NCI-H82 (cell line): ENCODE measurements around the gene PFN1.
"Not testable (repeated sequence)": the region's sequence is repeated elsewhere in the genome, so short reads cannot be mapped to it uniquely, and the experiment has no call there.

Source experiments
- DNase-seq: peaks from one replicate; lab custom pipeline; 2025; lab: John Stamatoyannopoulos, UW

PFN1 gene

DNA sequence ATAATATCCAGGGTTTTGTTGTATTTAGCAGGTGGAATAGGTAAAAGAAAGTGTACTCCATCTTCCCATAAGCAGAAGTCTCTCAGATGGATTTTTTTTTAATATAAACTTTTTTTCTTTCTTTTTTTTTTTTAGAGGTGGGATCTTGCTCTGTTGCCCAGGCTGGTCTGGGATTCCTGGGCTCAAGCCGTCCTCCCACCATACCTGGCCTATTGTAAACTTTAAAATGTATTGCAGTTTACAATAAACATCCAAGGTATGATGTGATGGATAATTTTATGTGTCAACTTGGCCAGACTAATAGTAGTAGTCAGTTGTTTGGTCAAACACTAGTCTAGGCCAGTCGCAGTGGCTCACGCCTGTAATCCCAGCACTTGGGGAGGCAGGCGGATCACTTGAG lies 27.0 kb downstream of the PFN1 start:
- no peak for DNase-seq

DNA sequence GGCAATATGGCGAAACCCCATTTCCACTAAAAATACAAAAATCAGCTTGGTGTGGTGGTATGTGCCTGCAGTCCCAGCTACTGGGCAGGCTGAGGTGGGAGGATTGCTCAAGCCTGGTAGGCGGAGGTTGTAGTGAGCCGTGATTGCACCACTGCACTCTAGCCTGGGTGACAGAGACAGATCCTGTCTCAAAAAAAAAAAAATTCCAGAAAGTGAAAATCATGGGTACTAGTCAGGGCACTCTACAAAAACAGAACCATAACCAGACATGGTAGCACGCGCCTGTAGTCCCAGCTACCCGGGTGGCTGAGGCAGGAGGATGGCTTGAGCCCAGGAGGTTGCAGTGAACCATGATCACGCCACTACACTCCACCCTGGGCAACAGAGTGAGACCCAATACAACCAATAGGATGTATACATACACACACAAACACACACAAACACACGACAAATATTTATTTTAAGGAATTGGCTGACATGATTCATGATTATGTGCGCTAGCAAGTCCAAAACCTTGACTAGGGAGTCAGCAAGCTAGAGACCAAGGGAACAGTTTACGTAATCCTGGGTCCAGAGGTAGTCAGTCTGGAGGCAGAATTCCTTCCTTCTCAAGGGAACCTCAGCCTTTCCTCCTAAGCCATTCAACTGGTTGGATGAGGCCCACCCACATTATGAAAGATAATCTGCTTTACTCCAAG lies 27.8 kb downstream of the PFN1 start:
- DNase-seq = peak; percentile 46

GRCh38 chr17:4919511-4920047 lies 28.8 kb downstream of the PFN1 start:
- peak; percentile 74 for DNase-seq

DNA sequence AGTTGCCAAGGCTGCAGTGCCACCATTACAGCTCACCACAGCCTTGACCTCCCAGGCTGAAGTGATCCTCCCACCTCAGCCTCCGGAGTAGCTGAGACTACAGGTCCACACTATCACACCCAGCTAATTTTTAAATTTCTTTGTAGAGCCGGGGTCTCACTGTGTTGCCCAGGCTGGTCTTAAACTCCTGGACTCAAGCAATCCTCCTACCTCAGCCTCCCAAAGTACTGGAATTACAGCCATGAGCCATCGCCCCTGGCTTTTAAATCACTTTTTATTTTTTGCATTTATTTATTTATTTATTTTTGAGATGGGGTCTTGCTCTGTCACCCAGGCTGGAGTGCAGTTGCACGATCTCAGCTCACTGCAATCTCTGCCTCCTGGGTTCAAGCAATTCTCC lies 33.8 kb downstream of the PFN1 start:
- DNase-seq = not testable (repeated sequence)

DNA sequence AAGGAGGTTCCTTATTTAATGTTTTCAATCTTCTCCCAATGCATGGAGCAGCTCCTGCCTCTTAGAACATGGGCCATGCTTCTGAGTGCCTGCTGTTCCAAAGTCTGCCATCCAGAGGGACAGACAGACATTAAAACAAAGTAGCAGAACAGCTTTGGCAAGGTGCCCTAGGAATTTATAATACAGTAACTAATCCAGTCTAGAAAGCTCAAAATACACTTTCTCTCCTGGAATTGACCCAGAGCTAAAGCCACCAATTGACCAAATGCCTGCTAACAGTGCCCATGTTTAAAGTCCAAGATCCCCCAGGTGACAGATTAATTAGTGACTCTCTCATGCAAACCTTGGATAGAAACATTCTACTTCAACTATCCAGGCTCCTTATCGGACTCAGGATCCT lies 34.3 kb downstream of the PFN1 start:
- DNase-seq = peak; percentile 39

DNA sequence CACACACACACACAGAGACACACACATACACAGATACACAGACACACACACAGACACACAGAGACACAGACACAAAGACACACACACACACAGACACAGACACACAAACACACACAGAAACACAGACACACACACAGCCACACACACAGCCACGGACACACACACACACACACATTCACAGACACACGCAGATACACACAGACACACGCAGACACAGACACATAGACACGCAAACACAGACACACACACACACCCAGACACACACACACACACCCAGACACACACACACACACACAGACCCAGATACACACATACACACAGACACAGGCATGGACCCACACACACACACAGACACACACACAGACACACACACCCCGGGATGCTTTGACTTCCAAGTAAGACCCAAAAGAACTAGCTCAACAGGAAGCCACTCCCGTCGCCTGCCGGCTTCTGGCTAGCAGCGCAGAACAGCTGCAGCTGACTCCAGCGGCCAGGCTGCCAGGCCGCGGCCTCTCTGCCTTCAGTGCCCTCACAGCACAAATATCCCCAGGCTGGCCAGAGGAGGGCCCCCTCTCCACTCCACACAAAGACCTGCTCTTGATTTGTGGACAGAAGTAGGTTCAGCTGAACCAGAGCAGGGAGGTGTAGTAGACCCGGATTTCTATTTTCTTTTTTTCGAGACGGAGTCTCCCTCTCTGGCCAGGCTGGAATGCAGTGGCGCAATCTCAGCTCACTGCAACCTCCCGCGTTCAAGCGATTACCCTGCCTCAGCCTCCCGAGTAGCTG lies 39.4 kb downstream of the PFN1 start:
- peak; percentile 94 for DNase-seq

DNA sequence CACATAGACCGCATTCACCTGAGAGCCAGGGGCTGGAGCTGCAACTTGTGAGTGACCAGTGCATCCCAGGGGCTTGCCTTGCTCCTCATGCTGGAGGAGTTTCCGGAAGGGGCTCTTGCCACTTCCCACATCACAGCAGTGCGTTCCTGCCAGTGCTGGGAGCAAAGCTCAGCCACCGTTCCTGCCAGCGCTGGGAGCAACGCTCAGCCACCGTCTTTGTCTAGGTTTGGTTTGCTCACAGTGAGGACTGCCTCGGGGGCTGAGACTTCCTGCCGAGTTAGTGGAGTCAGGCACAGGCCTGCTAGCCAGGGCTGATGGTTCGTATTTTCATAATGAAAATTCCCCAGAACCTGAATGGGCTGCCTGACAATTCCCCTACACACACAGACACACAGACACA lies 40.0 kb downstream of the PFN1 start:
- DNase-seq = no peak

DNA sequence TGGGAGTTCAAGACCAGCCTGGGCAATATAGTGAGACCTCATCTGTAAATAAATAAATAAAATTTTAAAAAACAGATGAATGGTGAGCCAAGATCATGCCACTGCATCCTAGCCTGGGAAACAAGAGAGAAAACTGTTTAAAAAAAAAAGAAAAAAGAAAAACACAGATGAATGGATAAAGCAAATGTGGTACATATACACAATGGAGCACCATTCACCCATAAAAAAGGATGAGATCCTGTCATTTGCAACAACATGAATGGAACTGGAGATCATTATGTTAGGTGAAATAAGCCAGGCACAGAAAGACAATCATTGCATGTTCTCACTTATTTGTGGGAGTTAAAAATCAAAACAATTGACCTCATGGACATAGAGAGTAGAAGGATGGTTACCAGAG lies 41.7 kb downstream of the PFN1 start:
- not testable (repeated sequence) for DNase-seq

- DNase-seq = peak; percentile 99
Observed at GRCh38 chr17:4903051-4903818, 45.1 kb downstream of the PFN1 start, which contains the start of gene CHRNE. CHRNE (minus strand) TSS chr17:4903098; CDS start chr17:4903063, 35 bp downstream.

- peak; percentile 86 for DNase-seq
Observed at GRCh38 chr17:4902540-4902939, 45.8 kb downstream of the PFN1 start.

DNA sequence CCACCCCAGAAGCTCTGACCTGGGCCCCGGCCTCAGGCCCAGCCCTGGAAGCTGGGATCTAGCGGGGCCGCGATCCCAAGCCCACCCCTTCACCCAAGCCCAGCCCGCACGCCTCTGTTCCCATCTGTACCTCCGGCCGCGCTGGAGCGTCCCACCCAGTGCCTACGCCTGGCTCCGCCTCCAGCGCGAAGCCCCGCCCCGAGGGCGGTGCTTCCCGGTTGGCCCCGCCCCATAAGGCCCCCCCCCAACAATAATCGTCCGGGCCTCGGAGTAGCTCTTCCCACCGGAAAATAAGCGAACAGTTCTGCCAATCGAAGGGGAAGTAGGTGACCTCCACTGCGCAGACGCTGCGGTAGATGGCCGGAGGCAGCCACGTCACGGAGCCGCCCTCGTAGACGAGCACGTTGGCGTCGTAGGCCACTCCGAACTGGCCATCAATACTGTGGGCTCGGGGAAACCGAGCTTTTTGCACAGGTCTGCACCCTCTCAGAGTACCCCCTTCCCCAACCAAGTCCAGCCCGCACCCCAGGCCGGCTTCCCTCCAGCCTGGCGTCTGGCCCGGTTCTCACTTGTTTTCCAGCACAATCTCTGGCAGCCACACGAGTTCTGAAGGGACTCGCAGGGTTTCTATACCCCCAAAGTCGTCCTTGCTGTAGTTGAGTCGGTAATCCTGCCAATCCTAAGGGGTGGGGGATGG lies 46.5 kb downstream of the PFN1 start:
- DNase-seq = no peak

GRCh38 chr17:4901108-4901647 lies 47.2 kb downstream of the PFN1 start:
- no peak for DNase-seq

GRCh38 chr17:4900231-4901107 lies 47.9 kb downstream of the PFN1 start:
- no peak for DNase-seq

GRCh38 chr17:4899341-4900230 lies 48.7 kb downstream of the PFN1 start, which contains the start of gene C17orf107:
C17orf107 (plus strand) TSS chr17:4899536; CDS start chr17:4899763, 227 bp downstream.
- DNase-seq = no peak

DNA sequence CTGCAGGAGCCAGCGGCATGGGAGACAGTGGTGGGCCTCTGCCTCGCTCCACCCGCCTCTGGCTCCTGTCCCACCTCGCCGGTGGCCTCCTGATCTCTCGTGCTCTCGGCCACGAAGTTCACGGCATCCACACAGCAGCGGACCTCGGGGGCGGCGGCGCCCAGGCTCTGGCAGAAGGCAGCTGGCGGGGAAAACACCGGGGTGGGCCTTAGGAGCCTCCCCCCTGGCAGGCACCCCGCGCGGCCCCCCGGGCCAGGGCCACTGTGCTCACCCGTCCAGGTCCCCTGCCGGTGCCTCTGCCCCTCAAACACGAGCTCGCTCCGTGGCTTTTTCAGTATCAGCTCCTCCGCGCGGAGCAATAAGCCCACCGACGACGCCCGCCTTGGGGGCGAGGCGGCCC lies 49.4 kb downstream of the PFN1 start:
- no peak for DNase-seq

GRCh38 chr17:4898351-4898750 lies 50.0 kb downstream of the PFN1 start:
- DNase-seq = no peak

DNA sequence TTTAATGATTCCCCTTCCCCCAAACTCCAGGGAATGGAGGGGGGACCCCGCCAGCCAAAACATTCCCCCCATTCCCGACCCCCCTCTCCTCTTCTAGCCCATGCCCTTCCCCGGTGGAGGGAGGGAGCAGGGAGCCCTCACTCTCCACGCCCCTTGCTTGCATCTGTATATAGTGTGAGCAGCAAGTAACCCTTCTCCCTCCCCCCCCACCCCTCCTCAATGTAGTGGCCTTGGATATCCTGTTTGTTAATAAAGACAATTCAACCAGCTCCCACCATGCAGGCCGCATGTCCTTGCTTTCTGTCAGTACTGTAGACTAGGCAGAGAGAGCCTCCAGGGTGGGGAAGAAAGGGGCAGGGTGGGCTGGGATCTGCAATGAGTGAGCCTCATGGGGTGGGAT lies 50.5 kb downstream of the PFN1 start:
- no peak for DNase-seq

DNA sequence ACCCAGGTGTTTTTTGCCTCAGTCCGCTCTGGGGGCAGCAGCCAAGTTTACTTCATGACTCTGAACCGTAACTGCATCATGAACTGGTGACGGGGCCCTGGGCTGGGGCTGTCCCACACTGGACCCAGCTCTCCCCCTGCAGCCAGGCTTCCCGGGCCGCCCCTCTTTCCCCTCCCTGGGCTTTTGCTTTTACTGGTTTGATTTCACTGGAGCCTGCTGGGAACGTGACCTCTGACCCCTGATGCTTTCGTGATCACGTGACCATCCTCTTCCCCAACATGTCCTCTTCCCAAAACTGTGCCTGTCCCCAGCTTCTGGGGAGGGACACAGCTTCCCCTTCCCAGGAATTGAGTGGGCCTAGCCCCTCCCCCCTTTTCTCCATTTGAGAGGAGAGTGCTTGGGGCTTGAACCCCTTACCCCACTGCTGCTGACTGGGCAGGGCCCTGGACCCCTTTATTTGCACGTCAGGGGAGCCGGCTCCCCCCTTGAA lies 51.1 kb downstream of the PFN1 start:
- DNase-seq = no peak
